SK-N-SH treated with all-trans-retinoic acid at 6 μM for 48 hours (cell line): ENCODE data around the gene RBM24.

Source experiments
- ATAC-seq: fragments of 200-7000 bp; cut with Tn5 transposase; 3 replicates; pipeline ENCODE4 v1.9.1; 2020; ENCODE audit warnings: mild to moderate bottlenecking, moderate library complexity
- ARNTL ChIP-seq: fragments of 450-650 bp; formaldehyde crosslinking; IDR thresholded peaks from 2 replicates; pipeline ENCODE4 v1.5.0; 2020; ENCODE audit warnings: low read depth, mild to moderate bottlenecking, moderate library complexity, borderline replicate concordance
- BACH2 ChIP-seq: fragments of 250-450 bp; sonication (Bioruptor Pico); IDR thresholded peaks from 2 replicates; pipeline ENCODE4 v1.9.0; 2021; ENCODE audit warnings: mild to moderate bottlenecking, borderline replicate concordance
- CREB5 ChIP-seq: fragments of 250-450 bp; sonication (Bioruptor Pico); IDR thresholded peaks from 2 replicates; pipeline ENCODE4 v1.5.1; 2020; ENCODE audit warnings: low read depth, mild to moderate bottlenecking, moderate library complexity
- CSDC2 ChIP-seq: fragments of 250-450 bp; sonication (Bioruptor Pico); IDR thresholded peaks from 2 replicates; pipeline ENCODE4 v1.5.0; 2020; ENCODE audit warnings: mild to moderate bottlenecking, moderate library complexity
- CSRNP3 ChIP-seq: fragments of 250-450 bp; sonication (Bioruptor Pico); IDR thresholded peaks from 2 replicates; pipeline ENCODE4 v1.5.1; 2021; ENCODE audit warnings: mild to moderate bottlenecking, moderate library complexity
- ESRRG ChIP-seq: fragments of 250-450 bp; sonication (Bioruptor Pico); IDR thresholded peaks from 2 replicates; pipeline ENCODE4 v1.6.1; 2021; ENCODE audit warnings: mild to moderate bottlenecking
- GLIS3 ChIP-seq: fragments of 250-450 bp; sonication (Bioruptor Pico); IDR thresholded peaks from 2 replicates; pipeline ENCODE4 v1.5.0; 2020; ENCODE audit warnings: mild to moderate bottlenecking, moderate library complexity
- ISL1 ChIP-seq: fragments of 250-450 bp; sonication (Bioruptor Pico); IDR thresholded peaks from 2 replicates; pipeline ENCODE4 v2.1.2; 2022; ENCODE audit warnings: mild to moderate bottlenecking, moderate library complexity
- OSR1 ChIP-seq: fragments of 250-450 bp; sonication (Bioruptor Pico); IDR thresholded peaks from 2 replicates; pipeline ENCODE4 v1.8.0; 2022; ENCODE audit warnings: moderate library complexity, mild to moderate bottlenecking, inconsistent platforms
- POU6F1 ChIP-seq: fragments of 250-450 bp; sonication (Bioruptor Pico); IDR thresholded peaks from 2 replicates; pipeline ENCODE4 v1.8.0; 2021; ENCODE audit warnings: low read depth, mild to moderate bottlenecking, moderate library complexity, borderline replicate concordance
- PPARA ChIP-seq: fragments of 250-450 bp; sonication (Bioruptor Pico); IDR thresholded peaks from 2 replicates; pipeline ENCODE4 v1.5.0; 2020; ENCODE audit warnings: mild to moderate bottlenecking, borderline replicate concordance
- RARB ChIP-seq: fragments of 250-450 bp; sonication (Bioruptor Pico); IDR thresholded peaks from 2 replicates; pipeline ENCODE4 v1.8.0; 2021; ENCODE audit warnings: mild to moderate bottlenecking, moderate library complexity
- SNAI2 ChIP-seq: fragments of 250-450 bp; sonication (Bioruptor Pico); IDR thresholded peaks from 2 replicates; pipeline ENCODE4 v1.5.0; 2020; ENCODE audit warnings: mild to moderate bottlenecking, moderate library complexity
- TCF4 ChIP-seq: fragments of 250-450 bp; sonication (Bioruptor Pico); IDR thresholded peaks from 2 replicates; pipeline ENCODE4 v1.8.0; 2021; ENCODE audit warnings: mild to moderate bottlenecking, moderate library complexity, borderline replicate concordance
- TOX ChIP-seq: fragments of 250-450 bp; sonication (Bioruptor Pico); IDR thresholded peaks from 2 replicates; pipeline ENCODE4 v1.8.0; 2021; ENCODE audit warnings: mild to moderate bottlenecking, moderate library complexity, borderline replicate concordance
- ZC3H10 ChIP-seq: fragments of 250-450 bp; sonication (Bioruptor Pico); IDR thresholded peaks from 2 replicates; pipeline ENCODE4 v1.5.1; 2021; ENCODE audit warnings: mild to moderate bottlenecking, moderate library complexity
- ZFP3 ChIP-seq: fragments of 250-450 bp; sonication (Bioruptor Pico); IDR thresholded peaks from 2 replicates; pipeline ENCODE4 v1.5.0; 2020; ENCODE audit warnings: mild to moderate bottlenecking, moderate library complexity
- ZFP30 ChIP-seq: fragments of 450-650 bp; formaldehyde crosslinking; IDR thresholded peaks from 2 replicates; pipeline ENCODE4 v1.5.0; 2022; ENCODE audit warnings: mild to moderate bottlenecking, moderate library complexity
- ZNF565 ChIP-seq: fragments of 450-650 bp; formaldehyde crosslinking; conservative IDR thresholded peaks from 2 replicates; pipeline ENCODE4 v1.5.0; 2020; ENCODE audit warnings: low read depth, mild to moderate bottlenecking, moderate library complexity
- ZNF70 ChIP-seq: fragments of 450-650 bp; formaldehyde crosslinking; IDR thresholded peaks from 2 replicates; pipeline ENCODE4 v1.5.0; 2020; ENCODE audit warnings: mild to moderate bottlenecking, moderate library complexity
- ZNF8 ChIP-seq: fragments of 450-650 bp; formaldehyde crosslinking; IDR thresholded peaks from 2 replicates; pipeline ENCODE4 v1.5.0; 2020; ENCODE audit warnings: mild to moderate bottlenecking, moderate library complexity
- TF ChIP-seq, protein P1 (sequence below): fragments of 250-450 bp; sonication (Bioruptor Pico); IDR thresholded peaks from 2 replicates; pipeline ENCODE4 v1.5.0; 2020; ENCODE audit warnings: mild to moderate bottlenecking, moderate library complexity
- TF ChIP-seq, protein P2 (sequence below): fragments of 250-450 bp; sonication (Bioruptor Pico); IDR thresholded peaks from 2 replicates; pipeline ENCODE4 v1.8.0; 2020; ENCODE audit warnings: mild to moderate bottlenecking, moderate library complexity, borderline replicate concordance

The RBM24 gene

GRCh38 chr6:17276766-17277165 is 4.4 kb upstream of the RBM24 start (continued):
- TF ChIP-seq ISL1 (CRISPR knock-in tag) (no peak), CREB5 (CRISPR knock-in tag) (no peak), TOX (CRISPR knock-in tag) (no peak), OSR1 (CRISPR knock-in tag) (no peak), TCF4 (no peak), PPARA (CRISPR knock-in tag) (no peak), CSDC2 (CRISPR knock-in tag) (no peak)

DNA sequence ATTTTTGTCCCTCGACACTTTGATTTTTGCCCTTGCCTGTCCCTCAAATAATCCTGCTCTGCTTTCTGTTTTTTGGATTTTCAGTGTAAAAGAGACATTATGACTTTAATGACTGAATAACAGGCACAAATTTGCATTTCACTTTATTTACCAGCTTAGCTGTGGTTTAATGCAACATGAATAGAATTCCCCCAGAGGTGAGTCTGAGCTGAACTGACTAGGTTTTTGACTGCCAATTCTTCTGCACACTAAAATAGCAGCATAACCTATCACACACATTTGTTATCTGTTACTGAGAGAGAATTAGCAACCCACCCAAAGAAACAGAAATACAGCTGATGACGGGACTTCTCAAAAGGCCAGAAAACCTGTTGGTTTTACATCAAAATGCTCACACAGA is 3.9 kb upstream of the RBM24 start:
- ATAC-seq: no peak
- TF ChIP-seq ZFP30: no peak
- TF ChIP-seq TCF4: no peak
- no peak for TF ChIP-seq GLIS3 (CRISPR knock-in tag)
- TF ChIP-seq ZNF8 (CRISPR knock-in tag): no peak
- no peak for TF ChIP-seq BACH2 (CRISPR knock-in tag)
- TF ChIP-seq ZC3H10 (CRISPR knock-in tag): no peak
- no peak for TF ChIP-seq OSR1 (CRISPR knock-in tag)
- TF ChIP-seq ZFP3 (CRISPR knock-in tag): no peak
- TF ChIP-seq SNAI2 (CRISPR knock-in tag): no peak
- TF ChIP-seq ZNF565 (CRISPR knock-in tag): no peak
- TF ChIP-seq, protein P1, sequence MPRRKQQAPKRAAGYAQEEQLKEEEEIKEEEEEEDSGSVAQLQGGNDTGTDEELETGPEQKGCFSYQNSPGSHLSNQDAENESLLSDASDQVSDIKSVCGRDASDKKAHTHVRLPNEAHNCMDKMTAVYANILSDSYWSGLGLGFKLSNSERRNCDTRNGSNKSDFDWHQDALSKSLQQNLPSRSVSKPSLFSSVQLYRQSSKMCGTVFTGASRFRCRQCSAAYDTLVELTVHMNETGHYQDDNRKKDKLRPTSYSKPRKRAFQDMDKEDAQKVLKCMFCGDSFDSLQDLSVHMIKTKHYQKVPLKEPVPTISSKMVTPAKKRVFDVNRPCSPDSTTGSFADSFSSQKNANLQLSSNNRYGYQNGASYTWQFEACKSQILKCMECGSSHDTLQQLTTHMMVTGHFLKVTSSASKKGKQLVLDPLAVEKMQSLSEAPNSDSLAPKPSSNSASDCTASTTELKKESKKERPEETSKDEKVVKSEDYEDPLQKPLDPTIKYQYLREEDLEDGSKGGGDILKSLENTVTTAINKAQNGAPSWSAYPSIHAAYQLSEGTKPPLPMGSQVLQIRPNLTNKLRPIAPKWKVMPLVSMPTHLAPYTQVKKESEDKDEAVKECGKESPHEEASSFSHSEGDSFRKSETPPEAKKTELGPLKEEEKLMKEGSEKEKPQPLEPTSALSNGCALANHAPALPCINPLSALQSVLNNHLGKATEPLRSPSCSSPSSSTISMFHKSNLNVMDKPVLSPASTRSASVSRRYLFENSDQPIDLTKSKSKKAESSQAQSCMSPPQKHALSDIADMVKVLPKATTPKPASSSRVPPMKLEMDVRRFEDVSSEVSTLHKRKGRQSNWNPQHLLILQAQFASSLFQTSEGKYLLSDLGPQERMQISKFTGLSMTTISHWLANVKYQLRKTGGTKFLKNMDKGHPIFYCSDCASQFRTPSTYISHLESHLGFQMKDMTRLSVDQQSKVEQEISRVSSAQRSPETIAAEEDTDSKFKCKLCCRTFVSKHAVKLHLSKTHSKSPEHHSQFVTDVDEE (CRISPR knock-in tag): no peak
- no peak for TF ChIP-seq ZNF70
- TF ChIP-seq CSDC2 (CRISPR knock-in tag): no peak
- no peak for TF ChIP-seq ISL1 (CRISPR knock-in tag)

- TF ChIP-seq TCF4 (no peak), CREB5 (CRISPR knock-in tag) (no peak), ESRRG (CRISPR knock-in tag) (no peak), OSR1 (CRISPR knock-in tag) (no peak), CSDC2 (CRISPR knock-in tag) (no peak), SNAI2 (CRISPR knock-in tag) (no peak), TOX (CRISPR knock-in tag) (no peak), ZNF8 (CRISPR knock-in tag) (no peak), CSRNP3 (CRISPR knock-in tag) (no peak), RARB (no peak), ISL1 (CRISPR knock-in tag) (no peak), POU6F1 (no peak), ZFP30 (no peak), ARNTL (CRISPR knock-in tag) (no peak)
- TF ChIP-seq, protein P1 (CRISPR knock-in tag): no peak
- TF ChIP-seq, protein P2, sequence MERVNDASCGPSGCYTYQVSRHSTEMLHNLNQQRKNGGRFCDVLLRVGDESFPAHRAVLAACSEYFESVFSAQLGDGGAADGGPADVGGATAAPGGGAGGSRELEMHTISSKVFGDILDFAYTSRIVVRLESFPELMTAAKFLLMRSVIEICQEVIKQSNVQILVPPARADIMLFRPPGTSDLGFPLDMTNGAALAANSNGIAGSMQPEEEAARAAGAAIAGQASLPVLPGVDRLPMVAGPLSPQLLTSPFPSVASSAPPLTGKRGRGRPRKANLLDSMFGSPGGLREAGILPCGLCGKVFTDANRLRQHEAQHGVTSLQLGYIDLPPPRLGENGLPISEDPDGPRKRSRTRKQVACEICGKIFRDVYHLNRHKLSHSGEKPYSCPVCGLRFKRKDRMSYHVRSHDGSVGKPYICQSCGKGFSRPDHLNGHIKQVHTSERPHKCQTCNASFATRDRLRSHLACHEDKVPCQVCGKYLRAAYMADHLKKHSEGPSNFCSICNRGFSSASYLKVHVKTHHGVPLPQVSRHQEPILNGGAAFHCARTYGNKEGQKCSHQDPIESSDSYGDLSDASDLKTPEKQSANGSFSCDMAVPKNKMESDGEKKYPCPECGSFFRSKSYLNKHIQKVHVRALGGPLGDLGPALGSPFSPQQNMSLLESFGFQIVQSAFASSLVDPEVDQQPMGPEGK (CRISPR knock-in tag): no peak
- ATAC-seq: no peak; the same call in 1 of the 3 replicates
These were observed 2.7 kb upstream of the RBM24 start for GRCh38 chr6:17278289-17279063.
